IPS-NIHi7 (cell line): ENCODE measurements around the gene IQCF5.
"Not testable (repeated sequence)": the region's sequence is repeated elsewhere in the genome, so short reads cannot be mapped to it uniquely, and the experiment has no call there.

Experiments
- DNase-seq: peaks from one replicate; pipeline ENCODE4 v3.0.0; 2012; ENCODE audit warnings: mixed read lengths; ENCODE audit errors: extremely low spot score

The IQCF5 gene

DNA sequence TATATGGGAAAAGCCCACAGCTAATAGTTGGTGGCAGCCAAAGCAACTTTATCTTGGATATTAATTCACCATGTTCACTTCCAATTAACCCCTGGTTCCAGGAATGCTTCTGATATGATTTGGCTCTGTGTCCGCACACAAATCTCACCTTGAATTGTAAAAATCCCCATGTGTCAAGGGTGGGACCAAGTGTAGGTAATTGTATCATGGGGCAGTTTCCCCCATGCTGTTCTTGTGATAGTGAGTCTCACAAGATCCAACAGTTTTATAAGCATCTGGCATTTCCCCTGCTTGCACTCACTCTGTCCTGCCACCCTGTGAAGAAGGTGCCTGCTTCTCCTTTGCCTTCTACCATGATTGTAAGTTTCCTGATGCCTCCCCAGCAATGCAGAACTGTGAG lies 6.5 kb downstream of the IQCF5 start:
- DNase-seq: not testable (repeated sequence)

- no peak for DNase-seq
These were observed 12.5 kb downstream of the IQCF5 start for GRCh38 chr3:51862886-51863285.

- DNase-seq: no peak
These were observed 14.4 kb downstream of the IQCF5 start, which contains the start of gene IQCF2 for GRCh38 chr3:51860703-51861665. Gene IQCF2, plus strand, starts transcription at chr3:51861615. Its CDS starts 52 bp downstream, at chr3:51861667.

DNA sequence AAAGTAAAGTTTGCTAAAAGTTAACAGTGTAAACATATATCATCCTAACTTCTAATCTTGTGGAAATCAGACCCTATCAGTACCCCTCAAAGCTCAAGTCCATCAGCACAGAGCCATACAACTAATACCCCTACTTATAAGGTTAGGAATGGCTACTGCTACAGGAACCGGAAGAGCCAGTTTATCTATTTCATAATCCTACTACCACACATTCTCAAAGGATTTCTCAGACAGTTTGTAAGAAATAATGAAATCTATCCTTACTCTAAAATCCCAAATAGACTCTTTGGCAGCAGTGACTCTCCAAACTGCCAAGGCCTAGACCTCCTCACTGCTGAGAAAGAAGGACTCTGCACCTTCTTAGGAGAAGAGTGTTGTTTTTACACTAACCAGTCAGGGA lies 20.0 kb downstream of the IQCF5 start:
- DNase-seq: not testable (repeated sequence)

DNA sequence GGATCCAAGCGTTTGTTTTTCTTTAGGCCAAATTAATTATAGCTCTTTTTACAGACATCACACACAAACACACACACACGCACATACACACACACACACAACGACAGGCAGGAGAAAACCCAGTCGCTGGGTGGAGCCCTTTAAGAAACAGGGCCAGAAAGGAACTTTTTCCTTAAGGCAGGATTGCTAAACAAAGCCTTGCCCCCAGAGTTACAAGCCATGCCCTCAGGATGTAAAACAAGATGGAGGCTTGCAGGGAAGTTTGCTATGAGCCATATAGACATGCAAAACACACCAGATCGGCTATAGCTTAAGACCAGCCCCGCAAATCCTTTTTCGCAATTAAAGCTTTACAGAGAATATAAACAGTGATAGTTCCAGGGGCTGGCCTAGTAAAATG lies 30.3 kb downstream of the IQCF5 start:
- no peak for DNase-seq

DNA sequence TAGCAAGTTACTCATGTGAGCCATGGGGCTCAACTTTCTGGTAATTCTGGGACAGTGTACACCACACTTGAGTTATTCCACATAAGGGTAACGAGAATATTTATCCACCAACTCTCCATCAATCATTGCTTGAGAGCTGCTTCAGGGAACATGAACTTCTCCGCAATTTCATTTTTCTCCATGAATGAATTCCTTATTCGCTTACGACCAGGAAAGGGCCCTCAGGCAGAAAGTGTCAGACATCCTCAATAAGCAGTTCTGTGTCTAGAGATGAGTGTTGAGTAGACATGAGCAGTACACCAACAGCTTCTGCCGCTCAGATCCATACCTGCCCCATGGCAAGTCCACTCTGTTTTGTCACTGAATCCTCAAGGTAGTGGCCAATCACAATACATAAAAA lies 38.8 kb downstream of the IQCF5 start:
- no peak for DNase-seq

DNA sequence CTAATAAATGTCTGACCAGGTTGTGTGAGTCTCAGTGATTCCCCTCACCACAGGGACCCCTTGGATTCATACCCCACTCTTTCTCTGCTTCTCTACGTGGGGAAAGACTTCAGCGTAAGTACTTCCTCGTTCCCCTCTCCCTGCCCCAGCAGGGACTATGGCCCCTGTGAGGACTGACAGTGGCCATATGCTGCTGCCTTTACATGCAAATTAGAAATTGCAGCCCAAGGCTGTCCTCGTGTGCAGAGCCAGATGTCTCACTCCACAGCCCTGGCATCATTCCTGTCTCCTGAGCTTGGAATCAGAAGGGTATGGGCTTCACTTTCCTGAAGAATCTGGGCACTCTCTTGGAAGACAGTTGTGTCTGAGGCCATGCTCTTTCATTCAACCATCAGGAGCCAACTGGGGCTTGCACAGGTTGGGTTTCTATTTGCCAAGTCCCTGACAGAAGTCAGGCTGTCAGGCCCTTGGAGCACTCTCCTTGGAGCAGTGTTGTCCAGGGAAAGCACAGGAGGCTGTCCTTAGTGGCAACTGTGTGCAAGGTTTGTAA lies 44.5 kb downstream of the IQCF5 start:
- DNase-seq: no peak

DNA sequence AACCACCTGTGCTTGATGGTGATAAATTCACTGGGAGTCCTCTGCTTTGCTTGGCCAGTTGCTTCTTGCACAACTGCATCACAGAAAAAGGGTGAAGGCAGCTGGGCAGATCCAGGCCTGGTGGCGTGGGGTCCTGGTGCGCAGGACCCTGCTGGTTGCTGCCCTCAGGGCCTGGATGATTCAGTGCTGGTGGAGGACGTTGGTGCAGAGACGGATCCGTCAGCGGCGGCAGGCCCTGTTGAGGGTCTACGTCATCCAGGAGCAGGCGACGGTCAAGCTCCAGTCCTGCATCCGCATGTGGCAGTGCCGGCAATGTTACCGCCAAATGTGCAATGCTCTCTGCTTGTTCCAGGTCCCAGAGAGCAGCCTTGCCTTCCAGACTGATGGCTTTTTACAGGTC lies 45.1 kb downstream of the IQCF5 start:
- DNase-seq: no peak

DNA sequence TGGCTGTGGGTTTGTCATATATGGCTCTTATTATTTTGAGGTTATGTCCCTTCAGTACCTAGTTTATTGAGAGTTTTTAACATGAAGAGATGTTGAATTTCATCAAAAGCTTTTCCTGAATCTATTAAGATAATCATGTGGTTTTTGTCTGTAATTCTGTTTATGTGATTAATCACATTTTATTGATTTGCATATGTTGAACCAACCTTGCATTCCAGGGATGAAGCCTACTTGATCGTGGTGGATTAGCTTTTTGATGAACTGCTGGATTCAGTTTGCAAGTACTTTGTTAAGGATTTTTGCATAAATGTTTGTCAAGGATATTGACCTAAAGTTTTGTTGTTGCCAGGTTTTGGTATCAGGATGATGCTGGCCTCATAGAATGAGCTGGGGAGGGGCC lies 47.1 kb downstream of the IQCF5 start:
- DNase-seq: no peak
